Breast epithelium (tissue), 3 donors: Measurements from ENCODE around the gene RBX1.

ENCODE experiments used
- CTCF ChIP-seq, 3 donors: fragments of 450-650 bp; IDR thresholded peaks; one replicate each; pipeline ENCODE4 v1.5.1; 2016 to 2017; ENCODE audit warnings: antibody characterized with exemption in 3 of 3, mild to moderate bottlenecking in 3 of 3, moderate library complexity in 3 of 3
- POLR2AphosphoS5 ChIP-seq, 3 donors: sonication (generic); formaldehyde crosslinking; IDR thresholded peaks; one replicate each; pipeline ENCODE4 v1.6.1; 2017; ENCODE audit warnings: antibody characterized with exemption in 3 of 3

GRCh38 chr22:40908895-40909294 lies 42.3 kb upstream of the RBX1 start:
- TF ChIP-seq CTCF (IDR thresholded peaks at IDR 0.05) (no peak), POLR2AphosphoS5 (IDR thresholded peaks at IDR 0.05) (no peak)
